ENCODE data around the gene TMEM60.

DNA sequence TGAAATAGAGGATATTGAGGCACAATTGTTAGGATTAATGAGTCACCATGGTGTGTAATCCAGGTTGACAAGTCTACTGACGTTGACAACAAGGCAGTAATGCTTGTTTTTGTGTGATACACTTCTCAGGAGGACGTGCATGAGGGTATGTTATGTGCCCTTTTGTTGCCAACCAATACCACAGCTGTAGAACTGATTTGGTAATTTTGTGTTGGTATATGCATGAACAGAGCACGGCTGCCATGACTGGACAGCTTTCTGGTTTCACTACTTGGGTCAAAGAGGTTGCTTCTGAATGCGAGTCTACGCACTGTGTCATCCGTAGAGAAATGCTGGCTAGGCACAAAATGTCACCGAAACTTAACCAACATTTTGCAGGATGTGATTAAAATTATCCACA lies 33.2 kb upstream of the TMEM60 start:
- TF ChIP-seq BCL11A (IDR thresholded peaks at IDR 0.05; ENCODE audit: low read depth in 2 of 2, low read length in 2 of 2) (no peak), POLR2A (IDR thresholded peaks at IDR 0.05; ENCODE audit: control extremely low read depth in 1 of 2, low read depth in 2 of 2, low read length in 2 of 2) (no peak), CTCF (IDR thresholded peaks at IDR 0.05; ENCODE audit: control extremely low read depth in 1 of 3, insufficient read depth in 1 of 3, low read depth in 1 of 3, low read length in 3 of 3) (no peak), RAD21 (IDR thresholded peaks at IDR 0.05 in 1 of 2, conservative IDR thresholded peaks at IDR 0.05 in 1 of 2; ENCODE audit: low read depth in 2 of 2, low read length in 2 of 2) (no peak), CREB1 (IDR thresholded peaks at IDR 0.05) (no peak), POLR2AphosphoS5 (IDR thresholded peaks at IDR 0.05; ENCODE audit: low read depth, low read length) (no peak), SAP30 (IDR thresholded peaks at IDR 0.05; ENCODE audit: insufficient read depth, insufficient replicate concordance, low read length) (no peak)
